HG03060 (cell line): ENCODE measurements around the gene AEN.
A peak's percentile ranks its signal among the peaks of the same experiment; 100 is the strongest.
"Not testable (repeated sequence)": the region's sequence is repeated elsewhere in the genome, so short reads cannot be mapped to it uniquely, and the experiment has no call there.

Experiments used
- ATAC-seq: cut with Tn5 transposase; IDR thresholded peaks from one replicate; pipeline ENCODE4 v1.9.1; 2021; ENCODE audit warnings: low read depth, moderate number of reproducible peaks; ENCODE audit not compliant: unreplicated experiment

Gene AEN

DNA sequence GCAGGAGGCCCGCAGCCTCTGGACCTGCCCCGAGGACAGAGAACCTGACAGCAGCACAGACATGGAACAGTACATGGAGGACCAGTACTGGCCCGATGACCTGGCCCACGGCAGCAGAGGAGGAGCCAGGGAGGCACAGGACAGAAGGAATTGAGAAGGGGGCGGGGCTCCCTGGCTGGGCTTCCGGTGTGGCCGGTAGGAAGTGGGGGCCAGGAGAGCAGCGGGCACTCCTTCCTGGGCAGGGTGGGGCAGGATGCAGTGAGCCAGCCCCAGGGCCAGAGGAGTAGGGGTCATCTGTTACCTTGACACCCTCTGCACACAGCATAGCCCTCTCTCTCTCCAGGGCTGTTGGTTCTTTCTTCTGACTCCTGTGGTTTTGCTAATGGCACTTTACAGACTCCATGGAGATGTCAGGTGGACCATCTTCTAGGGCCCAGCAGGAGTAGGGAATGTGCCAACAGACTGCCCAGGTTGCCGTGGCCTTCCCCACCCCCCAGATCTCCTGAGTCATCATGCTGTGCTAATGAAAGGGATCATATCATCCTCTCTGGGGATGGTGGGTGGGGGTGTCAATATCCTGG lies 9.1 kb downstream of the AEN start:
- ATAC-seq = no peak

DNA sequence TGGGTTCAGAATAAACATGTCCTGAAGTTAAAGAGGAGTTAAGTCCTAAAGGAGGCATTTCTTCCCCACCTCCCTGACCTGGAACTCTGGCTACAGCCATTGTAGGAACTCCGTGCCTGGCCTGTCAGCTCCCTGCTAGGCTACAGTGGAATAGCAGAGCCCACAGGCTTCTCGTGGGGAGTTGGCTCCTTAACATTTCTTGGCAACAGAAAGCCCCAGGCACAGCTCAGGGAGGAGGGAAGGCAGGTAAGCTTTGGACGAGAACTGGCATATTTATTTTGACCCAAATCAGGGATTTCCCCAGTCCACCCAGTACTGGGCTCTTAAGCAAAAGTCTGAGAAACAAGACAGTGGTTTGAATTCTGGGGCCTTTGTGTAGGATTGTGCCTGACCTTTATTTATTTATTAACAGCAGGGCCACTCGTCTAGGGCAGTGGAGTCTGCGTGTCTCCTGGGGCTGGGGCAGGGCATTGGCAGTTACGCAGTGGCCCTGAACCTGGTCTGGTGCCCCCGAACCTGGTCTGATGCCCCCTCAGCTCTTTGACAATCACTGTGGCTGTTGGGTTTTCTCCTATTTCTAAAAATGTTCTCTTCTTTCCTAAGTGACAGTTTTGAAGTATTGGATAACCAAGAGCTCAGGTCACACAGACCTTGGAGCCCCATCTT lies 9.8 kb downstream of the AEN start:
- no peak for ATAC-seq

DNA sequence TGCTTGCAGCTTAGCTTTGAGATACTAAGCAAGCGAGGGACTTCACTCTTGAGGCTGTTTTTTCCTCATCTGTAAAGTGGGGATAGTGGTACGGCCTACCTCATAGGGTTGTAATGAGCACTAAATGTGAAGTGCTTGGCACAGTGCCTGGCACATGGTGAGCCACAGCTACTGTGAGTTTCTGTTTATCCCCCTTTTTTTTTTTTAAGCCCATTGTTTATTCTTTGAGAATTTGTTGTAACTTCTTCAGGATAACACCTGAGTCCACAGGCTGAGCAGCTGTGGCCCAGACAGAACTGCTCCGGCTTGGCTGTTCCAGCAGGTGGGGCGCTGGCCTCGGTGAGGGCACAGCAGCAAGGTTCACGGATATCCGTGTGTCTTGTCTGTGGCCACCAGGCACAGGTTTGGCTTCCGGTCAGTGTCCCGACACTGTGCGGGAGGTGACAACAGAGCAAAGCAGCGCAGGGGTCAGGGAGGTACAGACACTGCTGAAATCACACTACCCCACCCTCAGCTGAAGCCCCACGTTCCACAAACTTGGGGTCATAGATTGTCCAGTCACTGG lies 10.4 kb downstream of the AEN start:
- no peak for ATAC-seq

DNA sequence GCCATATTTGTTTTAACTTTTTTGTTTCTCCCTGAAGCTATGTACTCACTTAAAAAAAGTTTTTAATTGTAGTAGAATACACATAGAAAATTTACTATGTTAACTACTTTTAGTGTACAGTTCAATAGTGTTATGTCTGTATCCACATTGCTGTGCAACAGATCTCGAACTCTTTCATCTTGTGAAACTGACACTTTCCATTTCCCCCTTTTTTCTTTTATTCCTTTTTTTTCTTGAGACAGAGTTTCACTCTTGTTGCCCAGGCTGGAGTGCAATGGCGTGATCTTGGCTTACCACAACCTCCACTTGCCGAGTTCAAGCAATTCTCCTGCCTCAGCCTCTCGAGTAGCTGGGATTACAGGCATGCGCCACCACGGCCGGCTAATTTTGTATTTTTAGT lies 11.7 kb downstream of the AEN start:
- not testable (repeated sequence) for ATAC-seq

DNA sequence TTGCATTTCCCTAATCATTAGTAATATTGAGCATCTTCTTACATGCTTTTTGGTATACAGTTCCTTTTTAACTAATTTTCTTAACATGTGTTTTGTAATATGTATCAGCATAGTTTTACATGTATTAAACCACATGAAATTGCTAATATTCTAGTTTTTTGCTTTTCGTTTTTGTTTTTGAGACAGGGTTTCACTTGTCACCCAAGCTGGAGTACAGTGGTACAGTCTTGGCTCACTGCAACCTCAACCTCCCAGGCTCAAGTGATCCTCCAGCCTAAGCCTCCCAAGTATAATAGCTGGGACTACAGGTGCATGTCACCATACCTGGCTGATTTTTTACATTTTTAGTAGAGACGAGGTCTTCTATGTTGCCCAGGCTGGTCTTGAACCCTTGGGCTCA lies 13.3 kb downstream of the AEN start:
- ATAC-seq = no peak

DNA sequence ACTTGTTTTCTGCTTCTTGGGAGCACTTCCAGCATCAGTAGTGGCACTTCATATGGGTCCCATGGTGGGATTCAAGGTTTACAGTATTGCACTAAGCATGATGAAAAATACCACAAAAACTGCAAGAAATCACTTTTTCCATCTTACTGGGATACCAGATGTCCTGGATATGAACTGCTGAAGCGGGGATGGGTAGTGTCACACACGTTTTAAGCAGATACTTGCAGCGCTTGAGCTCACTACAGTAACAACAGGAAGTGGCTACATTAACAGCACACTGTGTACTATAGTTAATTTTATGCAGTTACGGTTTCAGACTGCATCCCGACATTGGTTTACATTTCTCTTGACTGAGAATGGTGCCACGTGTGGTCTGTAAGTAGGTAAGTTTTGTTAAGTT lies 14.2 kb downstream of the AEN start:
- no peak for ATAC-seq

DNA sequence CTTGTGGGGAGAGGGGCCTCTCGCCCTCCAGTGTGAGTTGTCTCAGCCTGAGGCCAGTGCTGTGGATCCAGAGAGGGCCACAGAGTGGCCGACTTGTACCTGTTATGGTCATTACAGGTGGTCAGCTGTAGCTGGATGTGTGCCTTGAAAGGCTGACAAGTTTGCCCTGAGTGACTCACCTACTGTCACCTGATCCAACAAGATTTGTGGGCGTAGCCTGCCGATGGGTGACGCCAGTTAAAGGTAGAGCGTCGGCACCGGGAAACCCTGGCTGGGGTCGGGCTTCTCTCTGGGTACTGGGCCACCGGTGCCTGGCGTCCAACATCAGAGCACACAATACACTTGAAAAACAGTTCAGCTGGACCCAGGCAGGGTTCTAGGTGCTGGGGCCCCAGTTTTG lies 14.9 kb downstream of the AEN start:
- ATAC-seq = no peak

DNA sequence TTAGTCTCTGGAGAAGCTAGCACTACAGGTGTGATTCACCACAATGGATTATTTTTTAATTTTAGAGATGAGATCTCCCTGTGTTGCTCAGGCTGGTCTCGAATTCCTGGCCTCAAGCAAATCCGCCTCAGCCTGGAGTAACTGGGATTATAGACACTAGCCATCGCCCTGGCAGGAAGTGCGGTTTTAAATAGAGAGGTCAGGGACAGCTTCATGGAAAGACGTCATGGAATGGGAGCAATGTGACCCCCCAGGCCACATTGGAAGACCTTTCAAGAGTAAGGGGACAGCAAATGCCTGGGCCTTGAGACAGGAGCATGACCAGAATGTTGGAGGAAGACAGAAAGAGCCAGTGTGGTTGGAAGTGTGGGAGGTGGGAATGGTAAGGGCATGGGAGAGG lies 15.5 kb downstream of the AEN start:
- ATAC-seq = no peak

DNA sequence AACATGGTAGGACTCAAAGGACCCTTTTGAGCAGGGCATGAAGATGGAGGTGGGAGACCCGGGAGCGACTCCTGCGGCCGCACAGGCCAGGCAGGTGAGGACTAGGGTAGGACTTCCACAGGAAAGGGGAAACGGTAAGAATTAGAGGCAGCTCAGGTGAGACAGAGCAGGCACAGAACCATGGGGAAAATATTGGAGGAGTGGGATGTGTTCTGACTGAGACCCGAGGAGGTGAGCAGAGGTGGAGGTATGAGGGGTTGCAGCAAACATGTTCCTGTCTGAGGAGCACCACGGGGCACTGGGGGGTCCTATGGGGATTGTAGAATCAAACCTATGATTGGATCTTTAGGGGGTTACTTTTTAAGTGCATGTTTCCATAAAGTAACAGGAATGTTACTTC lies 16.3 kb downstream of the AEN start:
- ATAC-seq = no peak

DNA sequence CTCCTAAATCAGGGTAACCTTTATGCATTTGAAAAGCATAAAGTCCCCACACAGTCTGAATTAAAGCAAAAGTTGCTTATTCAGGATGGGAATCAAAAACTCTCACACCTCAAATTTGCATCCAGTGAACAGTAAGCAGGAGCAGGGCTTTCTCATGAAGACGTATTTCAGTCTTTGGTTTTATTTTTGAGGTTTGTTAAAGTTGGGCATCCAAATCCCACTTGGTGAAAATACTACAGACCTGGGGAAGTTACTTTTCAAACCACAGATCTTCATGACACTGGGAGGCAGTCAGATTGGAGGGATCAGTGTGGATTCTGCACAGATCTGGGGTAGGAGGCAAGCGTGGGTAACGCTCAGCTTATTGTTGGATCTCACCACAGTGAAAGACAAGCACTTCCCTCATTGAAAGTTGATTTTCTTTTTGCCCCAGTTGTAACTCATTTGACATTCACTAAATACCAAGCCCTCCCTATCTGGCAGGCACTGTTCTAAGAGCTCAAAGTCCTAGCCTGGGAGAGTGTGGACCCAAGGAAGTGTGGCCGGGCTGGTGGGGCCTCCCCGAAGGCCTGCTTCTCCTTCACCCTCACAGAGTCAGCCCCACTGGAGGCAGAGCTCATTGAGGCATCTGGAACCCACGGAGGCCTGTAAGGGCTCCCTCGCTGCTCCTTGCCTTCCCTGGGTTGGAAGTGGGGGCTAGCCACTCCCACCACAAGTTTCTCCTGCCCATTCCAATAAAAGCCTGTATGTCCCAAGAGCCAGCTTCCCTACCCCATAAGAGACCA lies 16.9 kb downstream of the AEN start:
- no peak for ATAC-seq

DNA sequence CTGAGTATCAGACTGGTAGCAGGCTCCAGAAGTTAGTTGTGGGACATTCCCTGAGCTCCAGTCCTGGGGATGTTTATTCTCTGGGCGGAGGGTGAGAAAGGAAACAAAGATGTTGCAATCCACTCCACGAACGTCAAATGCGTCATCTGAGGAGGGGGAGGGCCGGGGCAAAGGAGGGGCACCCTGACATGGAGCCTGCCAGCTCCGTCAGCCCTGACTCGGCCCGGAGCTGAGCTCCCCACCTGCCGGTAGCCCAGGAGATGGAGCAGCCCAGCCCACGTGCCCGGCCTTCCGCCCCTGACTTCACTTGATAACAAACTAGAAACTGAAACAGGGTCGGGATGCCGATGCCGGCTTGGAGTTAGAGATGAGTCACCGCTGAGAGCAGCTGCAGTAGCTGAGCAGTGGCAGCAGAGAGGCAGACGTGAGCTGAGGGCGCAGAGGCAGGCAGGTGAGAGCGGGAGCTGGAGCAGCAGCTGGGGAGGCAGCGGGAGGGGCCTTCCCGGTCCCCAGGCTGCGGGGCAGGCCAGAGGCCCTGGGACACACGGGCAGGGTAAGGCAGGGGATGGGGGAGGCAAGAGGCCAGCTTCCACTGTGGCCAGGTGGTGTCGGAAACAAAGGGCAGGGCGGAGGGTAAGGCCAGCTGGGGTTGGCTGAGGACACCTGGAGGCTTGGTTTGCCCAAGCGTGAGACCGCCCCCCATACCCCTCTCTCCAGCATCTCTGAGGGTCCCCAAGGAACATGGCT lies 17.7 kb downstream of the AEN start, which contains the start of gene ISG20:
Gene ISG20, plus strand, starts transcription at position 391 of the 747 bp plus-strand sequence. Its CDS starts 351 bp downstream, at position 742.
- peak; percentile 70 for ATAC-seq

DNA sequence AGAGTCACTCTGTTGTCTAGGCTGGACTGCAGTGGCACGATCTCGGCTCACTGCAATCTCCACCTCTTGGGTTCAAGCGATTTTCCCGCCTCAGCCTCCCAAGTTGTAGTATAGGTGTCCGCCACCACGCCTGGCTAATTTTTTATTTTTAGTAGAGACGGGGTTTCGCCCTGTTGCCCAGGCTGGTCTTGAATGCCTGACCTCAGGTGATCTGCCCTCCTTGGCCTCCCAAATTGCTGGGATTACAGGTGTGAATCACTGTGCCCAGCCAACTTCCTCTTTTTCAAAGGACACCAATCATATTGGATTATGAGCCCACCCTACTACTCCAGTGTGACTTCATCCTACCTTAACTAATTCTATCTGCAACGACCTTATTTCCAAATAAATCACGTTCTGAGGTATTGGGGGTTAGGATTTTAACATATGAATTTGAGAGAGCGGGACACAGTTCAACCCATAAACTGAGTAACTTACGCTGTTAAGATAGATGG lies 20.9 kb downstream of the AEN start:
- no peak for ATAC-seq

DNA sequence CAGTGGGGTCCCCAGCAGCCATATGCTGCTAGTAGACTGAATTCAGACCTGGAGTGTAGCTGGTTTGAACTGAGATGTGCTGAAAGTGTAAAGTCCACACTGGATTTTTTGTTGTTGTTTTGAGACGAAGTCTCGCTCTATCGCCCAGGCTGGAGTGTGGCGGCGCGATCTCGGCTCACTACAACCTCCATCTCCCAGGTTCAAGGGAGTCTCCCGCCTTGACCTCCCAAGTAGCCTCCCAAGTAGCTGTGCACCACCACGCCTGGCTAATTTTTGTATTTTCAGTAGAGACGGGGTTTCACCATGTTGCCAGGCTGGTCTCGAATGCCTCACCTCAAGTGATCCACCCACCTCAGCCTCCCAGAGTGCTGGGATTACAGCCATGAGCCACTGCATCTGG lies 21.4 kb downstream of the AEN start:
- ATAC-seq = not testable (repeated sequence)

DNA sequence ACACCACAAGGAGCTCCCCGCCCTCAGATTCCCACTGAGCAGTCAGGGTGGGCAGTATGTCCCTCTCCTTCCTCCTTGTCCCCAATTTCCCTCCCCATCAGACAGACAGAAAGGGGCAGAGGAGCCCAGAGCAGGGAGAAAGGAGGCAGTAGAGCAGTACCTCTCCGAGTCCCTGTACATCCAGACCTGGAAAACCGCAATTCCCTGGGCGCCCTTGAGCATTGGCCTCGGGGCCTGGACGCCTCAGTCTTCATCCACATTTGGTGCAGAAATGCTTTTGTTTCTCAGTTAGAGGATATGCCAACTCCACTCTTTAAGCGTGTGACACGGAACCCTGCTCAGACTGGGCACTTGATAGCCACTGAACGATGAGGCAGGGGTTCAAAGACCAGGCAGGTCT lies 23.6 kb downstream of the AEN start:
- no peak for ATAC-seq

DNA sequence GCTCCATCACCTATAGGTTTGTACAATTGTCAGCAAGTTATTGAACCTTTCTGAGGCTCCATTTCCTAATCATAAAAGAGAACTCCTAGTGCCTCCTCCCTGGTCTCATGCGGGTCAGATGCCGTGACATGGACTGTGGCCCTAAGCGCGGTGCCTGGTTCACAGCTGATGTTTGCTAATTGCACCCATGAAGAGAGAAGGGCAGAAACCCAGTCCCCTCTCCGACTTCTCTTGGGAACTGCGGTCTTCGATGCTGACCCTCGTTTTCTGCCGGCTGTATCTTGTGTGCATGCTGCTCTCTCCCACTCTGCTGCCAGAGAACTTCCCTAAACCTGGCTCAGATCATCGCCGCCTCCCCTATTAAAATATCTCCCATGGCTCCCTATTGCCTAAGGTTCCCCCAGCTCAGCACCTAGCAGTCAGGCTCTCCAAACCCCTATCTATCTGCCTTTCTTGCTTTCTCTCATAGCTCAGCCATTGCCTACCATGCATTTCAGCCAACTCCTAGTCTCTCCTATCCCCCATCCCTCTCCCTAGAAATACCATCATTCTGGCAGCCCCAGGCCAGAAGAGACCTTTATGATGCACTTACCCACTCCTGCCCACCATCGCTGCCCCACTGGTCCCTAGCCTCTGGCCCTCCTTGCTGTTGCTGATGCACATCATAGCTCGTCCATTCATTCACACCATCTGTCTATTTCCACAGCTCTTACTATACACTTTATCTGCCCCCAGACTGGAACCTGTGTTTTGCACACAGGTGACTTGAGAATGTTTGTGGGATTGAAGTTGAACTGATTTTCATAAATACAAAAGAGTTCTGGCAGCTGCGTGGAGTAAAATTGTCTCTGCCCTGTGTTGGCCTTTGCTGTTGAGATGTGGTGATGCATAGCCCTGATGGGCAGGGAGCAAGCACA lies 24.3 kb downstream of the AEN start:
- no peak for ATAC-seq

DNA sequence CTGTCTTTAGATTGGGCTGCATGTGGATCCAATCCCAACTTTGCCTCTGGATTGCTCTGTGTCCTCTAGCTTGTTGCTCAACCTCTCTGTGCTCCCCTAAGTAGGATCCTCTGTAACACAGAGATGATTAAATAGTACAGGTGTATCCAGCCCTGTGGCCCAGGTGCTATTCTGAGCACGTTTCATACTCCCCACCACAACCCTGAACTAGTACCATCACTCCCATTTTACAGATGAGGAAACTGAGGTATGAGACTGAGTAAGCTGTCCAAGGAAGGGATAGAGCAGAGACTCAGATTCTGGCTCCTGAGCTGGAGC lies 24.9 kb downstream of the AEN start:
- ATAC-seq = no peak

DNA sequence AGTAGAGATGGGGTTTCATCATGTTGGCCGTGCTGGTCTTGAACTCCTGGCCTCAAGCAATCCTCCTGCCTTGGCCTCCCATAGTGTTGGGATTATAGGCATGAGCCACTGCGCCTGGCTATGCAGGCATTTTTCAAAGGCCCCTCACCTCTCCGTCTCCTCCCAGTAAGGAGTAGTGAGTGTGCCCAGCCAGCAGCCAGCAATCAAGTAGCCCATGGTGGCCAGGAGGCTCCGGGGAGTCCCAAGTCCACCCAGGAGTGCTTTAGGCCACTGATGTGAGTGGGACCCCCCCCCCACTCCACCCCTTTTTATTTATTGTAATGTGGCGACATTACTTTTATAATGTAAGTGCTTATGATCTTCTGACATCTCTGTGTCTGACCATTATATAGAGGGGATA lies 25.8 kb downstream of the AEN start:
- ATAC-seq = no peak

DNA sequence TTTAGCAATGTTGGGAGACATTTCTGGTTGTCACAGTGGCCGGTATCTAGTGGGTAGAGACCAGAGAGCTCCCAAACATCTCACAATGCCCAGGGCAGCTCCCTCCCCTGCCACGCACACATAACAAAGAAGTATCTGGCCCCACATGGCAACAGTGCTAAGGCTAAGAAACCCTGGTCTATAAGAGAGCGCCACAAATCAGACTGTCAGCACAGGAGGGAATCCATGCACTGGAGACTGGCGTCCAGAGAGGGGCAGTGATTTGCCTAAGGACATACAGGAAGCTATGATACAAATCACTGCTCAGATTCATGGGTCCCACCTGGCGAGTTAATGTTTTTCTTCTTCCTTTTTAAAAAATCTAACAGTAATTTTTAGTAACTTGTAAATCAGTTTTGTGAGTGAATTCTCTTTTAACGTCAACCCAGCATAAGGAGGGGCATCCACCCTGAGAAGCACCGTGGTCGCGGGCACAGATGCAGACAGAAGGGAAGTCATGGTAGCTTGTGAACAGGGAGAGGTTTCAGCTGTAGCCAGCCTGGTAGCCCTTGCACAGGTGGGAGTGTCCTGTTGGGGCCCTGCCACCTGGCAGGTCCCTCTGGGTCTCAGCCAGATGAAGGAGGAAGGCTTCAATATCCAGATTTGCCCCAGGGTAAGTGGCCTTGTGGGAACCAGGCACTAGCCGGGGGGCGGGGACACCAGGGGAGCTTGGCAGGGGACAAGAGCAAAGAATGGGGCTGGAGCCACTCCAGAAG lies 26.4 kb downstream of the AEN start:
- ATAC-seq = no peak
